ENCODE data around the gene APBB3.

APBB3 gene

DNA sequence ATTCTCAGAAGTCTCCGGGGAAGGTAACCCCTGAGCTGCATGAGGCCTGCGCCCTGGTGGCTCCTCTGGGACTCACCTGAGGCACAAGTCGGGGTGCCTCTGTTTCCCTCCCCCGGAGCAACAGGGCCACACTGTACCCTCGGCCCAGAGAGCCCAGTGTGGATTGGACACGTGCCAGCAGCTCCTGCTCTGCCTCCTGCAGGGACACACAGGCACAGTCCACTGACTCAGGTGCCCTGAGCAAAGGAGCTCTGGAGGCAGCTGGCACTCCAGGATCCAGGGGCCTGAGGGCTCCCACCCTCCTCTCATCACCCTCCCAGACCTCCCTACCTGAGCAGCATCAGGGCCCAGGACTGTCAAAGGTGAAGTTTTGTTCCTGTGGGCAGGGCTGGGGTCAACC lies 29.8 kb upstream of the APBB3 start:
- no peak overlapping the region for H3K4me3 ChIP-seq (ENCODE audit: low read depth, low read length)
- no peak overlapping the region for H3K27ac ChIP-seq (ENCODE audit: extremely low read depth, low read depth, low read length)
- CTCF ChIA-PET: interaction anchor here (1.3 kb wide), 1 partner anchor 40 kb away, joined by 3 read pairs; no protein-coding TSS in a partner anchor
- POLR2A ChIA-PET: no interaction called here
- no peaks in the 10 kb centered on the region for H3K9me3 ChIP-seq (ENCODE audit: control insufficient read depth, insufficient read depth, low read depth, low read length)
- peaks cover 8% of the 10 kb centered on the region; the same call in 1 of the 2 replicates for H3K4me1 ChIP-seq (ENCODE audit: control insufficient read depth, insufficient read depth, low read length)
- TF ChIP-seq ZNF623 (tag by site-specific recombination; IDR thresholded peaks at IDR 0.05): no peak
- TF ChIP-seq RBAK (tag by site-specific recombination; IDR thresholded peaks at IDR 0.05): no peak
- TF ChIP-seq, protein P1, sequence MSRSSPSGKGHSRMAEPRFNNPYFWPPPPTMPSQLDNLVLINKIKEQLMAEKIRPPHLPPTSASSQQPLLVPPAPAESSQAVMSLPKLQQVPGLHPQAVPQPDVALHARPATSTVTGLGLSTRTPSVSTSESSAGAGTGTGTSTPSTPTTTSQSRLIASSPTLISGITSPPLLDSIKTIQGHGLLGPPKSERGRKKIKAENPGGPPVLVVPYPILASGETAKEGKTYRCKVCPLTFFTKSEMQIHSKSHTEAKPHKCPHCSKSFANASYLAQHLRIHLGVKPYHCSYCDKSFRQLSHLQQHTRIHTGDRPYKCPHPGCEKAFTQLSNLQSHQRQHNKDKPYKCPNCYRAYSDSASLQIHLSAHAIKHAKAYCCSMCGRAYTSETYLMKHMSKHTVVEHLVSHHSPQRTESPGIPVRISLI (tag by site-specific recombination; IDR thresholded peaks at IDR 0.05): no peak
- TF ChIP-seq KLF16 (tag by site-specific recombination; IDR thresholded peaks at IDR 0.05): no peak
- no peak for TF ChIP-seq ZNF140 (tag by site-specific recombination; IDR thresholded peaks at IDR 0.05)
- no peak for TF ChIP-seq ZNF600 (tag by site-specific recombination; IDR thresholded peaks at IDR 0.05)
- TF ChIP-seq ZNF324 (tag by site-specific recombination; IDR thresholded peaks at IDR 0.05): no peak
- TF ChIP-seq, protein P2, sequence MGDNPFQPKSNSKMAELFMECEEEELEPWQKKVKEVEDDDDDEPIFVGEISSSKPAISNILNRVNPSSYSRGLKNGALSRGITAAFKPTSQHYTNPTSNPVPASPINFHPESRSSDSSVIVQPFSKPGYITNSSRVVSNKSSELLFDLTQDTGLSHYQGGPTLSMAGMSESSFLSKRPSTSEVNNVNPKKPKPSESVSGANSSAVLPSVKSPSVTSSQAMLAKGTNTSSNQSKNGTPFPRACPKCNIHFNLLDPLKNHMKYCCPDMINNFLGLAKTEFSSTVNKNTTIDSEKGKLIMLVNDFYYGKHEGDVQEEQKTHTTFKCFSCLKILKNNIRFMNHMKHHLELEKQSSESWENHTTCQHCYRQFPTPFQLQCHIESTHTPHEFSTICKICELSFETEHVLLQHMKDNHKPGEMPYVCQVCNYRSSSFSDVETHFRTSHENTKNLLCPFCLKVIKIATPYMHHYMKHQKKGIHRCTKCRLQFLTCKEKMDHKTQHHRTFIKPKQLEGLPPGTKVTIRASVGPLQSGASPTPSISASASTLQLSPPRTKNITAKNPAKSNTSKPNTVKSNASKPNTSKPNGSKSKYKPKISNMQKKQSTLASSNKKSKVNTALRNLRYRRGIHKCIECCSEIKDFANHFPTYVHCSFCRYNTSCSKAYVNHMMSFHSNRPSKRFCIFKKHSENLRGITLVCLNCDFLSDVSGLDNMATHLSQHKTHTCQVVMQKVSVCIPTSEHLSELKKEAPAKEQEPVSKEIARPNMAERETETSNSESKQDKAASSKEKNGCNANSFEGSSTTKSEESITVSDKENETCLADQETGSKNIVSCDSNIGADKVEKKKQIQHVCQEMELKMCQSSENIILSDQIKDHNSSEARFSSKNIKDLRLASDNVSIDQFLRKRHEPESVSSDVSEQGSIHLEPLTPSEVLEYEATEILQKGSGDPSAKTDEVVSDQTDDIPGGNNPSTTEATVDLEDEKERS (tag by site-specific recombination; IDR thresholded peaks at IDR 0.05): no peak
- TF ChIP-seq BCL11B (tag by site-specific recombination; IDR thresholded peaks at IDR 0.05; ENCODE audit: low read depth): no peak
- no peak for TF ChIP-seq ZNF596 (tag by site-specific recombination; IDR thresholded peaks at IDR 0.05)
- no peak for TF ChIP-seq ZNF843 (tag by site-specific recombination; IDR thresholded peaks at IDR 0.05)
- TF ChIP-seq ZNF138 (tag by site-specific recombination; IDR thresholded peaks at IDR 0.05; ENCODE audit: borderline replicate concordance): no peak
- no peak for TF ChIP-seq REPIN1 (tag by site-specific recombination; IDR thresholded peaks at IDR 0.05; ENCODE audit: low read depth)
- TF ChIP-seq ZNF121 (tag by site-specific recombination; IDR thresholded peaks at IDR 0.05): no peak
- no peak for TF ChIP-seq FEZF1 (tag by site-specific recombination; IDR thresholded peaks at IDR 0.05)
- TF ChIP-seq, protein P3, sequence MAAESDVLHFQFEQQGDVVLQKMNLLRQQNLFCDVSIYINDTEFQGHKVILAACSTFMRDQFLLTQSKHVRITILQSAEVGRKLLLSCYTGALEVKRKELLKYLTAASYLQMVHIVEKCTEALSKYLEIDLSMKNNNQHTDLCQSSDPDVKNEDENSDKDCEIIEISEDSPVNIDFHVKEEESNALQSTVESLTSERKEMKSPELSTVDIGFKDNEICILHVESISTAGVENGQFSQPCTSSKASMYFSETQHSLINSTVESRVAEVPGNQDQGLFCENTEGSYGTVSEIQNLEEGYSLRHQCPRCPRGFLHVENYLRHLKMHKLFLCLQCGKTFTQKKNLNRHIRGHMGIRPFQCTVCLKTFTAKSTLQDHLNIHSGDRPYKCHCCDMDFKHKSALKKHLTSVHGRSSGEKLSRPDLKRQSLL (tag by site-specific recombination; IDR thresholded peaks at IDR 0.05): no peak
- TF ChIP-seq, protein P4, sequence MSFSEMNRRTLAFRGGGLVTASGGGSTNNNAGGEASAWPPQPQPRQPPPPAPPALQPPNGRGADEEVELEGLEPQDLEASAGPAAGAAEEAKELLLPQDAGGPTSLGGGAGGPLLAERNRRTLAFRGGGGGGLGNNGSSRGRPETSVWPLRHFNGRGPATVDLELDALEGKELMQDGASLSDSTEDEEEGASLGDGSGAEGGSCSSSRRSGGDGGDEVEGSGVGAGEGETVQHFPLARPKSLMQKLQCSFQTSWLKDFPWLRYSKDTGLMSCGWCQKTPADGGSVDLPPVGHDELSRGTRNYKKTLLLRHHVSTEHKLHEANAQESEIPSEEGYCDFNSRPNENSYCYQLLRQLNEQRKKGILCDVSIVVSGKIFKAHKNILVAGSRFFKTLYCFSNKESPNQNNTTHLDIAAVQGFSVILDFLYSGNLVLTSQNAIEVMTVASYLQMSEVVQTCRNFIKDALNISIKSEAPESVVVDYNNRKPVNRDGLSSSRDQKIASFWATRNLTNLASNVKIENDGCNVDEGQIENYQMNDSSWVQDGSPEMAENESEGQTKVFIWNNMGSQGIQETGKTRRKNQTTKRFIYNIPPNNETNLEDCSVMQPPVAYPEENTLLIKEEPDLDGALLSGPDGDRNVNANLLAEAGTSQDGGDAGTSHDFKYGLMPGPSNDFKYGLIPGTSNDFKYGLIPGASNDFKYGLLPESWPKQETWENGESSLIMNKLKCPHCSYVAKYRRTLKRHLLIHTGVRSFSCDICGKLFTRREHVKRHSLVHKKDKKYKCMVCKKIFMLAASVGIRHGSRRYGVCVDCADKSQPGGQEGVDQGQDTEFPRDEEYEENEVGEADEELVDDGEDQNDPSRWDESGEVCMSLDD (tag by site-specific recombination; IDR thresholded peaks at IDR 0.05): no peak
- TF ChIP-seq, protein P5, sequence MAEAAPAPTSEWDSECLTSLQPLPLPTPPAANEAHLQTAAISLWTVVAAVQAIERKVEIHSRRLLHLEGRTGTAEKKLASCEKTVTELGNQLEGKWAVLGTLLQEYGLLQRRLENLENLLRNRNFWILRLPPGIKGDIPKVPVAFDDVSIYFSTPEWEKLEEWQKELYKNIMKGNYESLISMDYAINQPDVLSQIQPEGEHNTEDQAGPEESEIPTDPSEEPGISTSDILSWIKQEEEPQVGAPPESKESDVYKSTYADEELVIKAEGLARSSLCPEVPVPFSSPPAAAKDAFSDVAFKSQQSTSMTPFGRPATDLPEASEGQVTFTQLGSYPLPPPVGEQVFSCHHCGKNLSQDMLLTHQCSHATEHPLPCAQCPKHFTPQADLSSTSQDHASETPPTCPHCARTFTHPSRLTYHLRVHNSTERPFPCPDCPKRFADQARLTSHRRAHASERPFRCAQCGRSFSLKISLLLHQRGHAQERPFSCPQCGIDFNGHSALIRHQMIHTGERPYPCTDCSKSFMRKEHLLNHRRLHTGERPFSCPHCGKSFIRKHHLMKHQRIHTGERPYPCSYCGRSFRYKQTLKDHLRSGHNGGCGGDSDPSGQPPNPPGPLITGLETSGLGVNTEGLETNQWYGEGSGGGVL (tag by site-specific recombination; IDR thresholded peaks at IDR 0.05): no peak
- TF ChIP-seq ZBTB21 (tag by site-specific recombination; IDR thresholded peaks at IDR 0.05): no peak
- no peaks in the 10 kb centered on the region for H3K36me3 ChIP-seq (ENCODE audit: control insufficient read depth in 2 of 2, insufficient read depth in 1 of 2, low read length in 2 of 2)
